GM19455 (cell line): ENCODE data around the gene PRR20D.
"Not testable (repeated sequence)": the region's sequence is repeated elsewhere in the genome, so short reads cannot be mapped to it uniquely, and the experiment has no call there.

Source experiments
- ATAC-seq: cut with Tn5 transposase; IDR thresholded peaks from one replicate; pipeline ENCODE4 v1.9.1; 2021; ENCODE audit not compliant: unreplicated experiment

Gene PRR20D

DNA sequence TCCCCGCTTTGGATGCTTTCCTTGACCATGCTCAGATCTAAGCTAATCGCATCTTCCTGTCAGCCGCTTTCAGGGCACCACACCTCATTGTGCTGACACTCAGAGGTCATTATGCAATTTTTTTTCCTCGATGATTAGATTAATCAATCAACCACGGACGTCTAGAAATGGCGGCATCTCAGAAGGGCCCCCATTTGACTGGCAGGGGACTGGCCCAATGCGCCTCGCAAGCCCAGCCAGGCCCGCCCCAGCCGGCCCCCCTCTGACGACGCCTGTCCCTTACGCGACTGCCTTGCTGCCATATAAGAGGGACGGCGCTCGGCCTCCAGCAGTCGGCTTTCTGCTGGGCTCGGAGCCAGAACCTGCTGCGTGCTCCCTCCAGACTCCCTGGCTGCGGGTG, at the start of gene PRR20D:
Gene PRR20D (plus strand): TSS at position 301 of the 400 bp plus-strand sequence. CDS start 387 bp downstream, outside the sequence.
- not testable (repeated sequence) for ATAC-seq

DNA sequence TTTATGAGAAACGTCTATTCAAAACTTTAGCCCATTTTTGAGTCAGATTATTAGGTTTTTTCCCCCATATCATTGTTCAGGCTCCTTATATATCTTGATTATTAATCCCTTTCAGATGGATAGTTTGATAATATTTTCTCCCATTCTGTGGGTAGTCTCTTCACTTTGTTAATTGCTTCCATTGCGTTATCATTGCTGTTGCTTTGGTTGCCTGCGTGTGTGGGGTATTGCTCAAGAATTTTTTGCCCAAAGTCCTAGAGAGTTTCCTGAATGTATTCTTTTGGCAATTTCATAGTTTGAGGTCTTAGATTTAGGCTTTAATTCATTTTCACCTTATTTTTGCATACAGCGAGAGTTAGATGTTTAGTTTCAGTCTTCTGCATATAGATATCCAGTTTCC, 45.5 kb upstream of the PRR20D start:
- no peak for ATAC-seq

DNA sequence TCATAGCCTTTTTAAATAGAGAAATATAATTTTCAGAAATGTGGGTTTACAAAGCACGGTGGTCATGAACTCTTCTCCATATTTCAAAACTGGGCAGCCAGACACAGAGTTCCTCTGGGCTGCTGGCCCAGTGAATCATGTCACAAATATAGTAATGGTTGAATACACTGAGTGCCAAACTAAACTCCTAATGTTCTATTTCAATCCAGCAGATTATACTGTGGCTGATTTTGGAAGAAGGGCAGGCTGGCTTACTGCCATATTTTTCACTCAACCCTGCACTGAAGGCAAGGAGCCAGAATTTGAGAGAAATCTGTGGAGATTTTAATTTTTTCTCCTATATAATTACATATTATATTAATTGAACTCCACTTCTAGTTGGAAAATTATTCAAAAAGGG, 36.8 kb upstream of the PRR20D start:
- no peak for ATAC-seq

DNA sequence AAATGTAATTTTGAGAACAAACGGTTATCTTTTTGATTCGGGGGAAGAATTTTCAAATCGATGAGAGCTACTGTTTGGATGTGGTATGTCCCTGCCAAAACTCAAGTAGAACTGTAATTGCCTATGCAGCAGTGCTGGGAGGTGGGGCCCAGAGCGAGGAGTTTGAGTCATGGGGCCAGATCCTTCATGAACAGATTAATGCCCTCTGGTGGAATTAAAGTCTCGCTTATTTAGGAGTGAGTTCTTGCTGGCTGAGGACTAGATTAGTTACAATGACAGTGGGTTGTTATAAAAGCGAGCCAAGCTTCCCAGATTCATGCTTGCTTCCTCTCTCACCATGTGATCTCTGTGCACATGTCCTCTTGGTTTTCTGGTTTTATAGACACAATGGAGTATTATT, 31.5 kb upstream of the PRR20D start:
- no peak for ATAC-seq

DNA sequence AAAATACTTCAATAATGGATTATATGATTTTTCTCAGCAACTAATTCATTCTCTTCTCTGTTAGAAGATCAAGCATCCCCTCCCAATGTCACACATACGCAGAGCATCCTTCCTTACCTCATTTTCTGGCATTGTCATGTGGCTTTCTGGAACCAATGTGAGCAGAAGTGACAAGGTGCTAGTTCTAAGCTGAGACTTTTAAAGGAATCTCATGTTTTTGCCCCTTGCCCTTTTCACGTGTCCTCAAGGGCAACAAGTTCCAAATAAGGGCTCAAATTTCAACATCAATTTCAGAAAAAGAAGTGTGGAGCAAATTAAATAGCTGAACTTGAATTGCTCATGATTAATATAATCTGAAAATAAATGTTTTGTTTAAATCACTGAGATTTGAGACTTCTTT, 24.3 kb upstream of the PRR20D start:
- ATAC-seq = no peak

DNA sequence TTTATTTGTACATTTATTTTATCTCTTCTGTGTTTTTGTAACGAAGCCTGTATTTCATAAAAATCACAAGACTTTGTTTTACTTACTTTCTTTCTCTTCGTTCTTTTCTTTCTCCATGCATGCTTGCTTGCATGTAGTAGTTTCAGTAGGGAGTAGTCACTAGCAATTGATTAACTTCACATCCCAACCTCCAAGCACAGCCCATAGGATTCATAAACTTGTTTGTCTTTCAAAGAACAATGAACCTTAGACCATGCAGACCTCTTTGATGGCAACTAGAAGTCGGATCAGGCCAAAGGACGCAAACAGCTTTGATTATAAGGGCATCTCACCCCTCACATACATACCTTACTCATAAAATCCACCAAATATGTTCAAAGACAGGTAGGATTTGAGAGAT, 22.8 kb upstream of the PRR20D start:
- ATAC-seq = no peak

DNA sequence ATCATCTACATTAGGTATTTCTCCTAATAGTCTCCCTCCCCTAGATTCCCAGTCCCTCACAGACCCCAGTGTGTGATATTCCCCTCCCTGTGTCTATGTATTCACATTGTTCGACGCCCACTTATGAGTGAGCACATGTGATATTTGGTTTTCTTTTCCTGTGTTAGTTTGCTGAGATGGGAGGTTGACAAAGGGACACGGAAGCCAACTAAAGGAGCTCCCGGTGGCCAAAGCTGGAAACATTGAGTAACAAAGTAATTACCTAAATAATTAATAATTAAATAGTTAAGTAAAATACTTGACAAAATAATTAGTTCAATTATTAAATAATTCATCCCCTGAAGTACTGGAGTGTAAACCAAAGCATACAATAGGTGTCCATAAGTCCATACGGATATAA, 21.4 kb upstream of the PRR20D start:
- ATAC-seq = no peak

DNA sequence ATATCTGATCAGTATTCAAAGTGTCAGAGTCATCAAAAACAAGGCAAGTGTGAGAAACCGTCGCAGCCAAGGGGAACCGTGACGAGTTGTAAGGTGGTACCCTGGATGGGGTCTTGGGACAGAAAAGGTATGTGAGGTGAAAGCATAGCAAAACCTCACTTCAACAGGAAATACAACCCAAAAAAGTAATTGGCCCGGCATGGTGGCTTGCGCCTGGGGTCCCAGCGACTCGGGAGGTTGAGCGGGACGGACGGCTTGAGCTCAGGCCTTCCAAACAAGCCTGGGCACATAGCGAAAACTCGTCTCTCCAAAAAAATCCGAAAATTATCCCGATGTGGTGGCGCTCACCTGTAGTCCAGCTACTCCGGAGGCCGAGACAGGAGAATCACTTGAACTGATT, 20.7 kb upstream of the PRR20D start:
- not testable (repeated sequence) for ATAC-seq

DNA sequence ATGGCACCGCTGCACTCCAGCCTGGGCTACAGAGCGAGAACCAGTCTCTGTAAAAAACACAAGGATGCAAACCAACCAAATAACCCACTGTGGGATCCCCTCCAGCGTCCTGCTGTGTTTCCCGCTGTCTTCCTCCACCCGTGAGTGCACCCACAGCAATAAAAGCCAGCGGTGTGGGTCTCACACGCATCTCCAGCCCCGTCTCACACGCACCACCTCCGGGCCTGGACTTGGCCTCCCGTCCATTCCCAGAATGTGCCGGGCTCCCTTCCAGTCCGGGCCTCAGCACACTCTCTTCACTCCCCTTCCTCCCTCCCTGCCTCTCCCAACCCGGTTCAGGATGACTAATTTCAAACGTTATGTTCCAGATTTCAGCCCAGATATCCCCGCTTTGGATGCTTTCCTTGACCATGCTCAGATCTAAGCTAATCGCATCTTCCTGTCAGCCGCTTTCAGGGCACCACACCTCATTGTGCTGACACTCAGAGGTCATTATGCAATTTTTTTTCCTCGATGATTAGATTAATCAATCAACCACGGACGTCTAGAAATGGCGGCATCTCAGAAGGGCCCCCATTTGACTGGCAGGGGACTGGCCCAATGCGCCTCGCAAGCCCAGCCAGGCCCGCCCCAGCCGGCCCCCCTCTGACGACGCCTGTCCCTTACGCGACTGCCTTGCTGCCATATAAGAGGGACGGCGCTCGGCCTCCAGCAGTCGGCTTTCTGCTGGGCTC, 20.0 kb upstream of the PRR20D start, which contains the start of gene PRR20A:
Gene PRR20A (plus strand): TSS at position 684 of the 734 bp plus-strand sequence. CDS start 387 bp downstream, outside the sequence.
- not testable (repeated sequence) for ATAC-seq

DNA sequence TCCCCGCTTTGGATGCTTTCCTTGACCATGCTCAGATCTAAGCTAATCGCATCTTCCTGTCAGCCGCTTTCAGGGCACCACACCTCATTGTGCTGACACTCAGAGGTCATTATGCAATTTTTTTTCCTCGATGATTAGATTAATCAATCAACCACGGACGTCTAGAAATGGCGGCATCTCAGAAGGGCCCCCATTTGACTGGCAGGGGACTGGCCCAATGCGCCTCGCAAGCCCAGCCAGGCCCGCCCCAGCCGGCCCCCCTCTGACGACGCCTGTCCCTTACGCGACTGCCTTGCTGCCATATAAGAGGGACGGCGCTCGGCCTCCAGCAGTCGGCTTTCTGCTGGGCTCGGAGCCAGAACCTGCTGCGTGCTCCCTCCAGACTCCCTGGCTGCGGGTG, 13.2 kb upstream of the PRR20D start, which contains the start of gene PRR20B:
Gene PRR20B (plus strand): TSS at position 301 of the 400 bp plus-strand sequence. CDS start 387 bp downstream, outside the sequence.
- ATAC-seq = not testable (repeated sequence)

DNA sequence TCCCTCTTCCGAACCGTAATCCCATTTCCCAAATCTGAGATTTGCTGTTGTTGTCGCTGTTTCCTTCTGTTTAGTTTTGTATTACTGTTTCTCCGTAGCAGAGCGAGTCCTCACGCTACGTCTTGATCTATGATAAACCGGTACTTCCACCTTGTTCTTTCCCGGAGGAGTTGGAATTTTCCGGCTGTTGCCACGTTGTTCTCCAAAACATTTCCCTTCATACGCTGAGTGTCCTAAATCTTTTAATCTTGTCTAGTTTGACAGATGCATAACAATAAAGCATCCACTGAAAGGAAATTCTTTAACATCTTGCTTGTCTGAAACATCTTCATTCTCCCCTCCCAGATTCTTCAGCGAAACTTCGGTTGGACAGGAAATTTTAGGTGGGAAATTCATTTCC, 12.3 kb upstream of the PRR20D start:
- ATAC-seq = not testable (repeated sequence)

DNA sequence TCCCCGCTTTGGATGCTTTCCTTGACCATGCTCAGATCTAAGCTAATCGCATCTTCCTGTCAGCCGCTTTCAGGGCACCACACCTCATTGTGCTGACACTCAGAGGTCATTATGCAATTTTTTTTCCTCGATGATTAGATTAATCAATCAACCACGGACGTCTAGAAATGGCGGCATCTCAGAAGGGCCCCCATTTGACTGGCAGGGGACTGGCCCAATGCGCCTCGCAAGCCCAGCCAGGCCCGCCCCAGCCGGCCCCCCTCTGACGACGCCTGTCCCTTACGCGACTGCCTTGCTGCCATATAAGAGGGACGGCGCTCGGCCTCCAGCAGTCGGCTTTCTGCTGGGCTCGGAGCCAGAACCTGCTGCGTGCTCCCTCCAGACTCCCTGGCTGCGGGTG, 6.7 kb upstream of the PRR20D start, which contains the start of gene PRR20C:
Gene PRR20C (plus strand): TSS at position 301 of the 400 bp plus-strand sequence. CDS start 387 bp downstream, outside the sequence.
- not testable (repeated sequence) for ATAC-seq

DNA sequence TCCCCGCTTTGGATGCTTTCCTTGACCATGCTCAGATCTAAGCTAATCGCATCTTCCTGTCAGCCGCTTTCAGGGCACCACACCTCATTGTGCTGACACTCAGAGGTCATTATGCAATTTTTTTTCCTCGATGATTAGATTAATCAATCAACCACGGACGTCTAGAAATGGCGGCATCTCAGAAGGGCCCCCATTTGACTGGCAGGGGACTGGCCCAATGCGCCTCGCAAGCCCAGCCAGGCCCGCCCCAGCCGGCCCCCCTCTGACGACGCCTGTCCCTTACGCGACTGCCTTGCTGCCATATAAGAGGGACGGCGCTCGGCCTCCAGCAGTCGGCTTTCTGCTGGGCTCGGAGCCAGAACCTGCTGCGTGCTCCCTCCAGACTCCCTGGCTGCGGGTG, 6.5 kb downstream of the PRR20D start, which contains the start of gene PRR20E:
Gene PRR20E (plus strand): TSS at position 301 of the 400 bp plus-strand sequence. CDS start 387 bp downstream, outside the sequence.
- ATAC-seq = not testable (repeated sequence)

DNA sequence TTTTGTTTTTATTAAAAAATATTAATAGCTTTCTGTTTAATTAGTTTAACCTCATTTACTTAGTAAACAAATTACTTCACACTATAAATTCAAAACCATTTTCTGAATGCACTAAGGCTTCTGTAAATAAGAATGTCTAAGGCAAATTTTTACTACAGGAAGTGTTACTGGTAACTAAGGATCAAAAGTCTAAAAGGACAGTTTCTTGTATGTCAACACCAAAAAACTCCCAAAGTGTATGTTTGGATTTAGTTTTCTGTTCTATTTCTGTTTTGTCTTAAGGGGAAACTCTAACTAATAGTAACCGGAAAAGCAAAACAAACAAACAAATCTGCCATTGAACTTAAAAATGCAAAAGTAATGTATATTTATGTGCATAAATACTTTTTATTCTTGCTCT, 31.2 kb downstream of the PRR20D start:
- no peak for ATAC-seq

DNA sequence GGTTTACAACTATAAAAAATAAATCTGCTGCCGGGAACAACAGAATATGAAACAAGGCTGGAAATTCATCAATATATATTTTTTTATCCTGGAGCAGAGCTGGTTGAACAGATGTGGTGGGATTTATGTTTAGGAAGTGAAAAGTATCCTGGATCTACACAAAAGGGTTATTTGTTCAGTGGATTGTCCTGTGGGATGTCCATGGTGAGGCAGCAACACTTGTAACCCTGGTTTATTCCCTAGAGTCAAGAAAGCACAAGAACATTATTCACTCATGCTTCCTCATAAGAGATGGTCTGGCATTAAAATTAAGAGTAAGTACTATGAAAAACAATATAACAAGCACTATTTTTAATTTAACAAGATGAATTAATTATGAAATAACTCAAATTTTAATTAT, 52.6 kb downstream of the PRR20D start:
- no peak for ATAC-seq
